OCI-LY1 (cell line): ENCODE data around the gene WNT11.

Experiments used
- EZH2 ChIP-seq: fragments of 200-600 bp; sonication (generic), shearing (Covaris generic); IDR thresholded peaks from 2 replicates; pipeline ENCODE4 v1.8.0; 2017; ENCODE audit warnings: borderline replicate concordance, mixed run types, mild to moderate bottlenecking, antibody characterized with exemption, low read length, moderate library complexity, mixed read lengths
- TF ChIP-seq, protein P1 (sequence below): fragments of 200-600 bp; sonication (generic), shearing (Covaris generic); IDR thresholded peaks from 2 replicates; pipeline ENCODE4 v1.5.1; 2017; ENCODE audit warnings: mild to moderate bottlenecking, antibody characterized with exemption, low read length, moderate library complexity, mixed read lengths

DNA sequence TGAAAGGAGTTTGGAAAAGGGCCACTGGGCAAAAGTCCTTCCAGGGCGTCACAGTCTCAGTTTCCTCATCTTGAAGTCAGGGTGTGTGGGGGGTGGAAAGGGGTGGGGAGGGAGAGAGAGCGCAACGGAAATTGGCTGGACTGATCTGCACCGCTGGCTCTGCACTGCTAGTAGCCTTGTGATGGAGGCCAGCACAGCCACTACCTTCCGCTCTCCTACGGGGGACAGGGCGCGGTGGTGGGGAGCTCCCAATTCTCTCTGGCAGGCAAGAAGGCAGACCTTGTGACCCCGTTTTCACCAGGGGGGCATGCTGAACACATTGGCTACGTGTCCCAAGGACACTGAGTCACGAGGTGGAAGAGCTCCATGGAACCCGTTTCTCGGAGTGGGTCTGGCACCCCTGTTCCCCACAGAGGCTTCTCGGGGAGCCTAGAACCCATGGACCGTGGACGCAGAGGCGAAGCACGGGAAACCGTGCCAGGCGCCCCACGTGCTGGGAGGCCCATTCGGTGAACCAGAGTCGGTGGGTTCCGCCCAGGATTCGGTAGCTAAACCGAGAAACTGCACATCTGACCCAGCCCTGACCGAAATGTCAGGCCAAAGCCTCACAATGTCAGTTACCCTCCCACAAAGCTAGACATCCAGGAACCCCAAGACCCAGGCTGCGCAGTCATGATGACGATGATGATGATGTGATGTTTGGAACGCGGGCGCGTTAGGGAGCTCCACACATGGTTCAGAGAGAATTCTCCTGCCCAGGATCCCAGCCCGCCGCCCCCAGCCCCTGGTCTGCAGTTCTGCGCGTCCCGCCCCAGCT is 28.3 kb upstream of the WNT11 start:
- TF ChIP-seq, protein P1, sequence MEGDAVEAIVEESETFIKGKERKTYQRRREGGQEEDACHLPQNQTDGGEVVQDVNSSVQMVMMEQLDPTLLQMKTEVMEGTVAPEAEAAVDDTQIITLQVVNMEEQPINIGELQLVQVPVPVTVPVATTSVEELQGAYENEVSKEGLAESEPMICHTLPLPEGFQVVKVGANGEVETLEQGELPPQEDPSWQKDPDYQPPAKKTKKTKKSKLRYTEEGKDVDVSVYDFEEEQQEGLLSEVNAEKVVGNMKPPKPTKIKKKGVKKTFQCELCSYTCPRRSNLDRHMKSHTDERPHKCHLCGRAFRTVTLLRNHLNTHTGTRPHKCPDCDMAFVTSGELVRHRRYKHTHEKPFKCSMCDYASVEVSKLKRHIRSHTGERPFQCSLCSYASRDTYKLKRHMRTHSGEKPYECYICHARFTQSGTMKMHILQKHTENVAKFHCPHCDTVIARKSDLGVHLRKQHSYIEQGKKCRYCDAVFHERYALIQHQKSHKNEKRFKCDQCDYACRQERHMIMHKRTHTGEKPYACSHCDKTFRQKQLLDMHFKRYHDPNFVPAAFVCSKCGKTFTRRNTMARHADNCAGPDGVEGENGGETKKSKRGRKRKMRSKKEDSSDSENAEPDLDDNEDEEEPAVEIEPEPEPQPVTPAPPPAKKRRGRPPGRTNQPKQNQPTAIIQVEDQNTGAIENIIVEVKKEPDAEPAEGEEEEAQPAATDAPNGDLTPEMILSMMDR: no peak
- TF ChIP-seq EZH2: no peak
